Lower leg skin (tissue), 4 donors: ENCODE data around the gene EML1. TPM values are rescaled to one million over a fixed set of nuclear protein-coding genes. Genes with fewer than 3 reads are reported as not detected.

Source experiments
- DNase-seq, 2 donors: peaks; one replicate each; pipeline ENCODE4 v3.0.0-alpha.2; 2019; ENCODE audit warnings: low spot score in 2 of 2
- H3K4me3 ChIP-seq: fragments of 200-600 bp; sonication (generic); 2 replicates; pipeline ENCODE4 v1.5.1; 2017; ENCODE audit warnings: mild to moderate bottlenecking, low read depth; ENCODE audit not compliant: poor library complexity, severe bottlenecking
- POLR2A ChIP-seq, 2 donors: fragments of 450-650 bp; IDR thresholded peaks; one replicate each; pipeline ENCODE4 v1.6.1; 2016 to 2017; ENCODE audit warnings: antibody characterized with exemption in 2 of 2, mild to moderate bottlenecking in 1 of 2, moderate library complexity in 1 of 2
- WGBS, 2 donors: methylation state at CpG; one replicate each; pipeline ENCODE4 v1.1.5; 2018; 5-methylcytosine and 5-hydroxymethylcytosine counted together
- intact Hi-C: fragments of 100-400 bp; cut with DNase I; formaldehyde crosslinking; loops from one replicate; pipeline ENCODE4 v1.15.0; 2023; ENCODE audit warnings: low total_unique reads
- total RNA-seq, 4 donors: library from RNA; depleted of rRNA; stranded (reverse); fragments of >200 nt; gene quantifications; one replicate each; pipeline ENCODE4 v1.1.0, GENCODE V29; 2016
- TF ChIP-seq, protein P1 (sequence below), 3 donors: fragments of 450-650 bp; IDR thresholded peaks; one replicate each; pipeline ENCODE4 v1.5.1; 2016; ENCODE audit warnings: antibody characterized with exemption in 3 of 3, mild to moderate bottlenecking in 3 of 3, moderate library complexity in 2 of 3

The EML1 gene
- total RNA-seq, 4 donors from 2014 or later, result 10.7 to 24.7 (median 21.3) TPM

DNA sequence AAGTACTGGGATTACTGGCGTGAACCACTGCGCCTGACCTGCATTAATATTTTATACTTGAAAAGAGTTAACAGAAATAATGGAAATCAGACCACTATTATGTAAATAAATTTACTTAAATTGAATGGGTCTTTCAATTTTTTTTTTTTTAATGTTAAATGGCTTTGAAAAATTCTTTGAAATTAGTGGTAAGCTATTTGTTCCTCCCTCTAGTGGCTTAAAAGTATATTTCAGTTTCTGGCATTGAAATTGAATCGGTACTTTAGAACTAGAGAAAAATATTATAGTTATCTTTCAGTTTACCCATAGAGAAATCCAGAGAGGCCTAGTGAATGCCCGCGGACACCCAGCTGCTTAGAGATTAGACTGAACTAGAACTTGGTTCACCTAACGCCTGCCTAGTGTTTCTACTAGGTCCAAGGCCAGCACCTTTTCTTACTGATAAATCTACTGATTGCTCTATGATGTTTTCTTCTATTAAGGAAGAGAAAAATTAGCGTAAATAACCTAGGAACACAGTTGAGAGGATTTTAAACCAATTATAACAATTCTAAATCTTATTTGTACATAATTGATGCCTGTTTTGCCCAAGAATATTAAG is 106.5 kb downstream of the EML1 start:
- DNase-seq, result no peak
- no peak for TF ChIP-seq POLR2A (IDR thresholded peaks at IDR 0.05)
- TF ChIP-seq, protein P1, sequence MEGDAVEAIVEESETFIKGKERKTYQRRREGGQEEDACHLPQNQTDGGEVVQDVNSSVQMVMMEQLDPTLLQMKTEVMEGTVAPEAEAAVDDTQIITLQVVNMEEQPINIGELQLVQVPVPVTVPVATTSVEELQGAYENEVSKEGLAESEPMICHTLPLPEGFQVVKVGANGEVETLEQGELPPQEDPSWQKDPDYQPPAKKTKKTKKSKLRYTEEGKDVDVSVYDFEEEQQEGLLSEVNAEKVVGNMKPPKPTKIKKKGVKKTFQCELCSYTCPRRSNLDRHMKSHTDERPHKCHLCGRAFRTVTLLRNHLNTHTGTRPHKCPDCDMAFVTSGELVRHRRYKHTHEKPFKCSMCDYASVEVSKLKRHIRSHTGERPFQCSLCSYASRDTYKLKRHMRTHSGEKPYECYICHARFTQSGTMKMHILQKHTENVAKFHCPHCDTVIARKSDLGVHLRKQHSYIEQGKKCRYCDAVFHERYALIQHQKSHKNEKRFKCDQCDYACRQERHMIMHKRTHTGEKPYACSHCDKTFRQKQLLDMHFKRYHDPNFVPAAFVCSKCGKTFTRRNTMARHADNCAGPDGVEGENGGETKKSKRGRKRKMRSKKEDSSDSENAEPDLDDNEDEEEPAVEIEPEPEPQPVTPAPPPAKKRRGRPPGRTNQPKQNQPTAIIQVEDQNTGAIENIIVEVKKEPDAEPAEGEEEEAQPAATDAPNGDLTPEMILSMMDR (IDR thresholded peaks at IDR 0.05), result no peak
- no peak overlapping the region for H3K4me3 ChIP-seq
- WGBS, 2 donors, result 62 to 74% methylated on average over 7 of the region's 7 CpGs
- intact Hi-C loops, result no loop called here

DNA sequence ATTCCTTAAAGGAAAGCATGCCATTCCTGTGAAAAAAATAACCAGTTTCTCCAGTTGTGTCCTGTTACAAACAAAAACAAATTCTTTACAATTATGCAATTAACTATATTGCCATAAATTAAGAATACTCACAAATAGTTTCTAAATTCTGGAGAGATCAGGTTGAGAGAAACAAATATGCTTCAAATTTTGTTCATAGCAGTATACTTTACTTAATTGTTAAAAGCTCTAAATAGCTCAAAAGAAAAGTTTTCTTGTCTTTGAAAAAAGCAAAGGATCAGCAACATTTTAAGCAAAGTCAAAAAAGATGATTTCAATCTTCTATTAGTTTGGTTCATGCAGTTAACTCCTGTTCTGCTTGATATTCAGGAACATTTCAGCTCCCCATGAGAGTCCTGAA is 109.7 kb downstream of the EML1 start:
- intact Hi-C loops, result no loop called here
- DNase-seq, result no peak
- H3K4me3 ChIP-seq, result no peak overlapping the region
- TF ChIP-seq, protein P1 (IDR thresholded peaks at IDR 0.05), result no peak

DNA sequence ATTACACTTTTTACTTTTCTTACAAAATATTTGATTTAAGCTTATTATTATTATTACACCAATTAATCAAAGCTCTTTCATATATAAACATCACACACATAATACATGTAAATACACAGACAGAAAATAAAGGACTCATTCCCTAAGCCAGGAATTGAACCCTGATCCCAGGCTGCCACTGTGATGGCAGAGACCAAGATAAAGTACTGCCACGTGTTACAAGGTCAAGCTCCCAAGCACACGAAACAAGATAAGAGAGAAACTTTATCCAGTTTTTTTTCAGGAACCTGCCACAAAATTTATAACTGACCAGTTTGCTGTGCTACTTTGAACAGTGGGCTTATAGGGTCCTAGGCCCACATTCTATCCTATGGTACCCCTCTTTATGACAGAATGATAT is 111.3 kb downstream of the EML1 start:
- intact Hi-C loops, result no loop called here
- no peak for TF ChIP-seq POLR2A (IDR thresholded peaks at IDR 0.05)
- TF ChIP-seq, protein P1 (IDR thresholded peaks at IDR 0.05), result no peak
- DNase-seq, result no peak
- WGBS, 2 donors, result 86% methylated on average over 2 of the region's 2 CpGs
- no peak overlapping the region for H3K4me3 ChIP-seq

DNA sequence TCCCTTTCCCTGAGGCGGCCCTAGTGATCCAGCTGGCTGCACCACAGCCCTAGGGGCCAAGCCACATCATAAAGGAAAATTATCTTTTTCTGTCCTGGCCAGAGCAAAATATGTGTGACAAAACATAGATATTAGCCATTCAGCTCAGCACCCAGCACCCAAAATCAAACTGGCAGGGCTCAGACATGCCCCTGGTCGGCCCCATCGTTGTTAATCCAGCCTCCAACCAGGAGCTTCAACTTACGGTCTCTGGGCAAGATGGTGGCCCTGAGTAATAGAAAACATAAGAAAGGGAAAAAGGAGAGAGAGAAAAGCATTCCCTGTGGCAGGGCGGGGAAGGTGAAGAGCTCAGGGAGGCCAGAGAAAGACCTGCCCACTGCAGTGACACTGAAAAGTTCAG is 111.9 kb downstream of the EML1 start:
- WGBS, 2 donors, result 94 to 95% methylated on average over 5 of the region's 5 CpGs
- no peak overlapping the region for H3K4me3 ChIP-seq
- intact Hi-C loops, result no loop called here
- TF ChIP-seq, protein P1 (IDR thresholded peaks at IDR 0.05), result no peak
- TF ChIP-seq POLR2A (IDR thresholded peaks at IDR 0.05), result no peak
- no peak for DNase-seq

DNA sequence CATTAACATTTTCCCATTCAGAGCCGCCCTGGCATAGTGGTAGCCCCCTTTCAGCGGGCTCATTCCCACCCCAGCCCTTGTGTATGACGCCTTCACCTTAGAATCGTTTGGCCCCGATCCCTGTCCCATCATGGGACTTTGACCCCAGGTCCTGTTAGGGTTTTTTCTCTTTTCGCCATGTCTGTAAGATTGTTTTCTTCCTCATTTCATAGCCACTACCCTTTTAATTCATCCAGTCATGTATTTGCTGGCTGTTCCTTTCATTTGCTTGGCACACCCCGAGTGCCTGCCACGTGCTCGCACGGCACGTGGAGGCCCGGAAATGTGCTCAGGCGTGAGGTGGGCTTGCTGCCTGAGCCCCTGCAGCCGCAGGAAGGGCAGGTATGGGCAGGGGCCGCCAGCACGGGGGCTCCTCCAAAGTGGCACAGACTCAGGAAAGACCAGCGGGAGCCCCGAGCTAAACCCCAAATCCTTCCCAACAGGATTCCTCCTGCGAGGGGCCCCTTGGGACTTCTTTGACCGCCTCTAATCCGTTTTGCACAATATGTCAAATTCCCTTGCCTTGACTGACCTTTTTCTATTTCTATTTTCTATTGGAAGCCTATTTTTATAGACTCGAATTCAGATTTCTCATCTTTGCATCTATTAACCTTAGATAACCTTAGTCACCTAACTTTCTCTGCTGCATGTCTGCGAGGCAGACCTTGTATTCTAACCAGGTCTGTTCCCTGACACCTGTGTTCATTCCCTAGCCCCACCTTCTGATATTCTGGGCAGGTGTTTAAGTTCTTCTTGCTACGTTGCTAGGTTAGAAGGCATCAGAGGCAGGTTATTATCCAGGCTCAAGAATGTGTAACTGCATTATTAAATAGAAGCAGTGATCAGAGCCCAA is 114.8 kb downstream of the EML1 start:
- TF ChIP-seq POLR2A (IDR thresholded peaks at IDR 0.05), result no peak
- TF ChIP-seq, protein P1 (IDR thresholded peaks at IDR 0.05), result no peak
- intact Hi-C loops, result no loop called here
- DNase-seq, result no peak
- WGBS, 2 donors, result 87 to 89% methylated on average over 24 of the region's 24 CpGs
- H3K4me3 ChIP-seq, result no peak overlapping the region
